Right renal pelvis (tissue), 4 donors: ENCODE results near the gene CEP128. TPM values are rescaled to one million over a fixed set of nuclear protein-coding genes. Genes with fewer than 3 reads are reported as not detected.

Experiments
- polyA plus RNA-seq, 4 donors: library from polyadenylated mRNA; unstranded; fragments of 120-200 nt; gene quantifications; one replicate each; pipeline ENCODE4 v1.2.1, GENCODE V29; 2013; ENCODE audit not compliant: insufficient read length in 4 of 4

CEP128 gene
- polyA plus RNA-seq, 4 donors, result 5.5 to 7.2 (median 6.4) TPM

Other genes starting within 250 kb of the CEP128 start
- under 1 TPM in 3 of 4 donors, not detected in 1; 0.21 to 0.34 (median 0.25) TPM for gene TSHR, start 13.9 kb upstream of the CEP128 start, polyA plus RNA-seq